HL-60 (cell line): Measurements from ENCODE around the gene CADM1.

Experiments
- DNase-seq, 2 experiments: peaks; one replicate each; pipeline ENCODE4 v3.0.0-alpha.2; 2010 to 2020; ENCODE audit warnings: low read depth in 1 of 2, low spot score in 1 of 2
- H3K27ac ChIP-seq: fragments of 250-450 bp; sonication (Bioruptor Pico); replicated peaks from 2 replicates; pipeline ENCODE4 v1.5.1; 2020; ENCODE audit warnings: mild to moderate bottlenecking, moderate library complexity
- H3K27me3 ChIP-seq: fragments of 250-450 bp; sonication (Bioruptor Pico); 2 replicates; pipeline ENCODE4 v1.5.1; 2021; ENCODE audit warnings: mild to moderate bottlenecking, moderate library complexity; ENCODE audit not compliant: insufficient read depth, poor library complexity, severe bottlenecking
- H3K4me3 ChIP-seq: replicated peaks from 2 replicates; pipeline ENCODE4 v1.5.1; 2011; ENCODE audit warnings: mild to moderate bottlenecking, control low read depth, low read length; ENCODE audit not compliant: insufficient read depth
- GABPA ChIP-seq: IDR thresholded peaks from 2 replicates; pipeline ENCODE4 v1.6.1; 2012; ENCODE audit warnings: low read depth
- POLR2AphosphoS5 ChIP-seq: IDR thresholded peaks from 2 replicates; pipeline ENCODE4 v1.6.1; 2012; ENCODE audit warnings: low read depth
- SPI1 ChIP-seq: IDR thresholded peaks from 2 replicates; pipeline ENCODE4 v1.6.1; 2012; ENCODE audit warnings: low read depth, mild to moderate bottlenecking, borderline replicate concordance
- TF ChIP-seq, protein P1 (sequence below): IDR thresholded peaks from 2 replicates; pipeline ENCODE4 v1.6.1; 2012; ENCODE audit warnings: low read depth; ENCODE audit not compliant: insufficient replicate concordance
- TF ChIP-seq, protein P2 (sequence below): IDR thresholded peaks from one replicate; pipeline ENCODE4 v1.5.1; 2011; ENCODE audit warnings: low read length, control low read depth, inconsistent platforms; ENCODE audit not compliant: insufficient read depth

Gene CADM1

DNA sequence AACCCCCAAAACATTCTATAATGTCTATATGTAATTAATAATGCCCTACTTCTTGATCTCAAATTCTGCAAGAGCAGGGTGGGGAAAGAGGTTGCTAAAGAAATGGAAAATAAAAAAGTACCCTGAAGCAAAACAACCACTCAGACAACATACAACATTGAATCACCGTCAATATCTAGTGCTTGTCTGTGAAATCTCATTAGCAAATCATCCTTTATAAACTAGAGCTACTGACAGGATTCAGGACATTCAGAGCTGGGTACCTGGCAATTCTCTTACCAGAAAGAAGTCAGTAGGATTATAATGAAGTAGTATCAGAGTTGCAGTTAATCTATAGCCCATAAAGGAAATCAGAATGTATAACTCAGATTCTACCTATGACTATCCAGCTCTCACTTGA lies 143.2 kb downstream of the CADM1 start:
- H3K4me3 ChIP-seq, result no peak overlapping the region
- H3K27me3 ChIP-seq, result no peaks in the 10 kb centered on the region
- no peak for DNase-seq
- TF ChIP-seq SPI1, result no peak
- TF ChIP-seq, protein P1, sequence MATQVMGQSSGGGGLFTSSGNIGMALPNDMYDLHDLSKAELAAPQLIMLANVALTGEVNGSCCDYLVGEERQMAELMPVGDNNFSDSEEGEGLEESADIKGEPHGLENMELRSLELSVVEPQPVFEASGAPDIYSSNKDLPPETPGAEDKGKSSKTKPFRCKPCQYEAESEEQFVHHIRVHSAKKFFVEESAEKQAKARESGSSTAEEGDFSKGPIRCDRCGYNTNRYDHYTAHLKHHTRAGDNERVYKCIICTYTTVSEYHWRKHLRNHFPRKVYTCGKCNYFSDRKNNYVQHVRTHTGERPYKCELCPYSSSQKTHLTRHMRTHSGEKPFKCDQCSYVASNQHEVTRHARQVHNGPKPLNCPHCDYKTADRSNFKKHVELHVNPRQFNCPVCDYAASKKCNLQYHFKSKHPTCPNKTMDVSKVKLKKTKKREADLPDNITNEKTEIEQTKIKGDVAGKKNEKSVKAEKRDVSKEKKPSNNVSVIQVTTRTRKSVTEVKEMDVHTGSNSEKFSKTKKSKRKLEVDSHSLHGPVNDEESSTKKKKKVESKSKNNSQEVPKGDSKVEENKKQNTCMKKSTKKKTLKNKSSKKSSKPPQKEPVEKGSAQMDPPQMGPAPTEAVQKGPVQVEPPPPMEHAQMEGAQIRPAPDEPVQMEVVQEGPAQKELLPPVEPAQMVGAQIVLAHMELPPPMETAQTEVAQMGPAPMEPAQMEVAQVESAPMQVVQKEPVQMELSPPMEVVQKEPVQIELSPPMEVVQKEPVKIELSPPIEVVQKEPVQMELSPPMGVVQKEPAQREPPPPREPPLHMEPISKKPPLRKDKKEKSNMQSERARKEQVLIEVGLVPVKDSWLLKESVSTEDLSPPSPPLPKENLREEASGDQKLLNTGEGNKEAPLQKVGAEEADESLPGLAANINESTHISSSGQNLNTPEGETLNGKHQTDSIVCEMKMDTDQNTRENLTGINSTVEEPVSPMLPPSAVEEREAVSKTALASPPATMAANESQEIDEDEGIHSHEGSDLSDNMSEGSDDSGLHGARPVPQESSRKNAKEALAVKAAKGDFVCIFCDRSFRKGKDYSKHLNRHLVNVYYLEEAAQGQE, result no peak
- TF ChIP-seq, protein P2, sequence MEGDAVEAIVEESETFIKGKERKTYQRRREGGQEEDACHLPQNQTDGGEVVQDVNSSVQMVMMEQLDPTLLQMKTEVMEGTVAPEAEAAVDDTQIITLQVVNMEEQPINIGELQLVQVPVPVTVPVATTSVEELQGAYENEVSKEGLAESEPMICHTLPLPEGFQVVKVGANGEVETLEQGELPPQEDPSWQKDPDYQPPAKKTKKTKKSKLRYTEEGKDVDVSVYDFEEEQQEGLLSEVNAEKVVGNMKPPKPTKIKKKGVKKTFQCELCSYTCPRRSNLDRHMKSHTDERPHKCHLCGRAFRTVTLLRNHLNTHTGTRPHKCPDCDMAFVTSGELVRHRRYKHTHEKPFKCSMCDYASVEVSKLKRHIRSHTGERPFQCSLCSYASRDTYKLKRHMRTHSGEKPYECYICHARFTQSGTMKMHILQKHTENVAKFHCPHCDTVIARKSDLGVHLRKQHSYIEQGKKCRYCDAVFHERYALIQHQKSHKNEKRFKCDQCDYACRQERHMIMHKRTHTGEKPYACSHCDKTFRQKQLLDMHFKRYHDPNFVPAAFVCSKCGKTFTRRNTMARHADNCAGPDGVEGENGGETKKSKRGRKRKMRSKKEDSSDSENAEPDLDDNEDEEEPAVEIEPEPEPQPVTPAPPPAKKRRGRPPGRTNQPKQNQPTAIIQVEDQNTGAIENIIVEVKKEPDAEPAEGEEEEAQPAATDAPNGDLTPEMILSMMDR, result no peak
- no peak overlapping the region for H3K27ac ChIP-seq

DNA sequence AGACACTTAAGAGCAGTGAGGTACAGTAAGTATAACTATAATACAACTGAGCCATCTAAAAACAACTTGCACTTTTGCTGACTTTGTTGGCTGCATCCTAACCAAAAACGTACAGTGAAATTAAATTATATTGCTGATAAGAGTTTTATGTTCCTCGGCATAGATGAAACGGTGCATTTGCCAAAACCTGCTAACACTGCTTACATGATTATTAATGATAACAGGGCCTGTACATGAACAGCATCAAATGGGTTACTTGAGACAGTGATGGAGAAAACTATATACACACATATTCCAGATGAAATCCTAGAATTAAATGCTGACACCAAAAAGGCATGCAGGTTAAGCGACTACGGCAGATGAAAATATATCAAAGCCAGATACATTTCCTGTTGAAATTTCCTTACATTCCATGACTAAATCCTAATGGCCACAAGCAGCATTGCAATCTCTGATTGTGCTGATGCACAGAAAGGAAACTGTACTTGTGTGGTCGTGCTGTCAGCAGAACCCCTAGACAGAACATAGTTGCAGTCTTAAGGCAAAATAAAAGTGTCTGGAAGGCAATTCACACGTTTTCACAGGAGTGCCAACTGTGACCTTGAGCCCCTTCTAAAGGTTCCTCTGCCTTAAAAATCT lies 143.9 kb downstream of the CADM1 start:
- no peaks in the 10 kb centered on the region for H3K27me3 ChIP-seq
- no peak overlapping the region for H3K4me3 ChIP-seq
- TF ChIP-seq, protein P2, result no peak
- no peak for TF ChIP-seq POLR2AphosphoS5
- TF ChIP-seq SPI1, result no peak
- TF ChIP-seq, protein P1, result no peak
- TF ChIP-seq GABPA, result no peak
- DNase-seq, result no peak
- H3K27ac ChIP-seq, result no peak overlapping the region

DNA sequence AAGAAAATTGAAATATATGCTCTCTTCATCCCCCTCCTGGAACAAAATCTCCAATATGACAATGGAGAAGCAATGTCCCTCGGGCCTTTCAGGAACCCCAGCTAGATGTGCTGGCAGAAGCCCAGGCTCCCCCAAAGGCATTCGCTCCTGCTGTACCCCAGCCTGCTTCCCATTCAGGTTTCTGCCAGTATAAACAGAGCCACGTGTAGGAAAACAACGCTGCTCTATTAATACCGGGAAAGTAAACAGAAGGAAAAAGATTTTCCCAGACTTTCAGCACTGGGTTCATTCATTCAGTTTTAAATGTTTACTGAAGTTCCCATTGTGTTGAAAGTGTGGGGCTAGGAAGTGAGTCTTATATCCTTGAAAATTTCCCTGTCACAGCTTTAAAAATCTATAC lies 147.1 kb downstream of the CADM1 start:
- Histone ChIP-seq H3K27ac (no peak overlapping the region), H3K27me3 (no peaks in the 10 kb centered on the region), H3K4me3 (no peak overlapping the region)
- DNase-seq, result no peak
- TF ChIP-seq, protein P1, result no peak
- TF ChIP-seq GABPA, result no peak
